Stimulated activated memory B cell treated with anti-CD40 and anti-IgM and Interleukin-4, amounts not matched to agents 10 μg/mL and 1 μg/mL and 100 μg/mL, for 72 hours (primary cell): ENCODE results near the gene SST.
A peak's percentile ranks its signal among the peaks of the same experiment; 100 is the strongest.

Source experiments
- ATAC-seq: fragments of 150-1000 bp; cut with Tn5 transposase; 2 replicates; pipeline ENCODE4 v1.10.0; 2021
- H3K27ac Mint-ChIP-seq: one replicate; pipeline ENCODE4 v1.8.0; 2022; ENCODE audit warnings: mild to moderate bottlenecking, mixed read lengths
- H3K27me3 Mint-ChIP-seq: one replicate; pipeline ENCODE4 v1.8.0; 2022; ENCODE audit warnings: mixed read lengths
- H3K36me3 Mint-ChIP-seq: one replicate; pipeline ENCODE4 v1.8.0; 2022; ENCODE audit warnings: mixed read lengths
- H3K4me1 Mint-ChIP-seq: one replicate; pipeline ENCODE4 v1.8.0; 2022; ENCODE audit warnings: mixed read lengths
- H3K4me3 Mint-ChIP-seq: one replicate; pipeline ENCODE4 v1.8.0; 2022; ENCODE audit warnings: mild to moderate bottlenecking, moderate library complexity, mixed read lengths
- H3K9me3 Mint-ChIP-seq: one replicate; pipeline ENCODE4 v1.8.0; 2022; ENCODE audit warnings: mixed read lengths

The SST gene

GRCh38 chr3:187624588-187624987 is 45.6 kb downstream of the SST start:
- Mint-ChIP-seq H3K9me3 (no peaks in the 10 kb centered on the region), H3K36me3 (no peaks in the 10 kb centered on the region), H3K27me3 (peaks cover 11% of the 10 kb centered on the region), H3K27ac (no peak overlapping the region), H3K4me1 (peaks cover 6% of the 10 kb centered on the region), H3K4me3 (no peak overlapping the region)
- no peak for ATAC-seq

- peak; percentile 74 for ATAC-seq
- Mint-ChIP-seq H3K4me1 (peaks cover 2% of the 10 kb centered on the region), H3K9me3 (no peaks in the 10 kb centered on the region), H3K36me3 (no peaks in the 10 kb centered on the region), H3K27ac (no peak overlapping the region), H3K4me3 (no peak overlapping the region), H3K27me3 (peaks cover 11% of the 10 kb centered on the region)
Measured at GRCh38 chr3:187623285-187623814, 46.8 kb downstream of the SST start.

- no peaks in the 10 kb centered on the region for H3K4me1 Mint-ChIP-seq
- no peak for ATAC-seq
Measured at GRCh38 chr3:187621881-187622280, 48.3 kb downstream of the SST start.

GRCh38 chr3:187619461-187619860 is 50.7 kb downstream of the SST start:
- ATAC-seq, result no peak
- peaks cover 3% of the 10 kb centered on the region for H3K27me3 Mint-ChIP-seq
- no peak overlapping the region for H3K4me3 Mint-ChIP-seq
- H3K9me3 Mint-ChIP-seq, result no peaks in the 10 kb centered on the region
- no peak overlapping the region for H3K27ac Mint-ChIP-seq
- no peaks in the 10 kb centered on the region for H3K36me3 Mint-ChIP-seq
- no peaks in the 10 kb centered on the region for H3K4me1 Mint-ChIP-seq

More at GRCh38 chr3:187621881-187622280, 48.3 kb downstream of the SST start:
- Mint-ChIP-seq H3K4me3 (no peak overlapping the region), H3K27me3 (peaks cover 11% of the 10 kb centered on the region), H3K36me3 (no peaks in the 10 kb centered on the region), H3K9me3 (no peaks in the 10 kb centered on the region), H3K27ac (no peak overlapping the region)
